HG03280 (cell line): ENCODE results near the gene AKR7A3.
"Not testable (repeated sequence)": the region's sequence is repeated elsewhere in the genome, so short reads cannot be mapped to it uniquely, and the experiment has no call there.

ENCODE experiments used
- ATAC-seq: cut with Tn5 transposase; IDR thresholded peaks from one replicate; pipeline ENCODE4 v1.9.1; 2021; ENCODE audit warnings: mild to moderate bottlenecking, moderate library complexity; ENCODE audit not compliant: unreplicated experiment

Gene AKR7A3

DNA sequence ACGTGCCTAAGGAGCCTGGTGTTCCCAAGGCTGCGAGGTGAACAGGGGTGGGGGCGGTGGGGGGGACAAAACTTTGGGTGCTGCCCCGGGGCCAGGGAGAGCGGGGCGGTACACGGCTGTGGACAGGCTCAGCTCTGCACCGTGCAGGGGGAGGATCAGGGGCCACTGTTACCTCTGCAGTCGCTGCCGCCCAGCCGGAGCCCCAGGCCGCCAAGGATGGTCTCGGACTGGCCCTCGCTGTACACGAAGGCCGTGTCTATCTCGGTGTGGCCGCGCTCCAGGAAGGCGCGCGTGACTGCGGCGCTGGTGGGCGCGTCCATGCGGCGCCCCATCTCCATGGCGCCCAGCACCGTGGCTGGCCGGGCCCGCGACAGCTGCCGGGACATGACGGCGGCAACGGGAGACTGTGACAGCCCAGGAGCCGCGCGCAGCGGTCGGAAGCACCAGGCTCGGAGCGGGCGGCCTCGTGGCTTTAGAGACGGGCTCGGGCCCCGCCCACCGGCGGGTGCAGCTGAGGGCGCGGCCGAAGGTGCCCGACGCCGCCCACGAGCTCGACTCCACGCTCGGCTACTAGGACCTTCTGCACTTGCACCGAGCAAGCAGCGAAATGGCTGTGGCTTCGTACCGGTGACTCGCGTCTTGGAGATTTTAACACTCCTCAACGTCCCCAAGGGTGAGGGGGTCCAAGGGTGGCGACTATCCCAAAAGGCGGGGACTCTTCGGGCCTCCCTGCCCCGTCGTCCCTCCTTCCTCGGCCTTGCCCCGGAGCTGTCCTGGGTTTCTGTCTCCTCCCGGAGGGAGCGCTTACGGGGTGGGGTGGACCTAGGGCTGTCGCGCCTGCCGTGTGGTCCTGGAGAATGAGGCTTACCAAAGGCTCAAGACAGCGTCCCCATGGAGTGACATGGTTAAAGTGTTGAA is at the start of gene AKR7A3:
Gene AKR7A3 (minus strand): TSS at position 447 of the 918 bp plus-strand sequence. CDS start 61 bp downstream, at position 386.
- ATAC-seq = not testable (repeated sequence)

DNA sequence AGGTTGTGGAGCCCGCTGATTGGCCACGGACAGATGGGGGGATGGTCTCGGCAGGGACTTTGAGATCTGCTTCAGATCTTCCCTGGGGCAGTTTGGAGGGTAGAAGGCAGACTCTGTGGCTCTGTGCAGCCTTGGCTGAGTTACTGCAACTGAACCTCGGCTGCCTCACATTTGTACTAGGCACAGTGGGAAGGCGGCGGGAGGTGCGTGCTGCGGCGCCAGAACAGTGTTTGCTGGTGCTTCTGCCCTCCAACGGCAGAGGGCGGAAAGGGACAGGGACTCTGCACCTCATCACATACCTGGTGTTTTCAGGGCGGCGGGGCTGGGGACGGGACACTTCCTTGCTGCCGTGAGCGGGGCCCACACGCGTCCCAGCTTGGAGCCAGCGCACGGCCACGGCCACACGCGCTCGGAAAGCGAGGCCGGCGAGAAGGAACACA is 49.8 kb upstream of the AKR7A3 start:
- no peak for ATAC-seq

DNA sequence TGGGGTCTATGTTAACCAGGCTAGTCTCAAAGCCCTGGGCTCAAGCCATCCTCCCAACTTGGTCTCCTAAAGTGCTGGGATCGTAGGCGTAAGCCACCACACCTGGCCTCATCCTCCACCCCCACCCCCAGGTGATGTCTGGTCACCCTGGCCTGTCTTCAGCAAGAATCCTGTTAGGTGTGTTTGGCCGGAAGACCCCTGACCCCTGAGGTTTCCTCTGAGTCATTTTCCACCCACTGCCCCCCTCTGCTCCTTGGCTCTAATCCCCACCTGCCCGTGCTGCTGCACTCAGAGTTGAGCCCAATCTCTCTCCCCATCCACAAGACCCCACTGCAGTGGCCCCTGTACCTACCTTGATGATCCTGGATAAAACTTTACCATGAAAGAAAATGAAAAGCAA is 48.7 kb upstream of the AKR7A3 start:
- ATAC-seq = no peak

DNA sequence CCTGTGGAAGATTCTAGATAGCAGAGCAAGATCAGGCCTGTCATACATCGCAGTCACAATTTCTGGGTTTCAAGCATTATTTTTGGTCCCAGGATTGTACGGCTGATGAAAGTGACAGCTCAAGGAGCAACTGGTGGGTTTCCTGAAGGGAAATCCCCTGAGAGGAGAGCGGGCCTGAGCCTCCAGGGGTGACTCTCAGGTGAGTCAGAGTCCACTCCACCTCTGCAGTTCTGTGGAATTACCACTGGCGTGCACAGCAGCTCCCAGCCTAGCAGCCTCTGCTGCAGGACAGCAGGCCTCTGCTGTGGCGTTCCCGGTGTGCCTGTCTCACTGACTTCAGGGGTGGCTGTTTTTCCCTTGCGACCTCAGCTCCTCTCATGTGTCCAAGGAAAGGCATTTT is 48.0 kb upstream of the AKR7A3 start:
- ATAC-seq = no peak

DNA sequence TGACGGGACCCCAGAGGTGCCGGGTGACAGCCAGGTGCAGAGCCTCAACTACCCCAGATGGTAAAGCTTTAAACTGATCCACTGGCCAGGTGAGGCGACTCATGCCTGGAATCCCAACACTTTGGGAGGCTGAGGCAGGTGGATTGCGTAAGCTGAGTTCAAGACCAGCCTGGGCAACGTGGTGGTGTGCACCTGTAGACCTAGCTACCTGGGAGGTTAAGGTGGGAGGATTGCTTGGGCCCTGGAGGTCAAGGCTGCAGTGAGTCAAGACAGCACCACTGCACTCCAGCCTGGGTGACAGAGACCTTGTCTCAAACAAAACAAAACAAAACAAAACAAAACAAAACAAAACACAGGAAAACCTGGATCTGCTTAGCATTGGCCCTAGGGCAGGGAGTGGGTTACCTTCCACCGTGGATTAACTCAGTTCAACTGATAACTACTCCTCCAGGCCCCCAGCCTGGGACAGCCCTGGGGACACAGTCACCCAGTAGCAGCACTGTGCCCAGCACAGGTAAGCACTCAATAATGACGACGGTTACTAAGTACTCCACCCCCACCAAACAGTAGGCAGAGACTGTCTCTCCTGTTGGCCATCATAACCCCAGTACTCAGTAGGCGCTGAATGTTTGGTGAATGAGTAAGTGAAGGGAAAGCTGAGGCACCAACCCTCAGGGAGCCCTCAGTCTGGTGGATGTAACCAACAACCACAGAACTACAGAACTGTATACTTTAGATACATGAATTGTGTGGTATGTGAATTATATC is 45.2 kb upstream of the AKR7A3 start:
- ATAC-seq = no peak

DNA sequence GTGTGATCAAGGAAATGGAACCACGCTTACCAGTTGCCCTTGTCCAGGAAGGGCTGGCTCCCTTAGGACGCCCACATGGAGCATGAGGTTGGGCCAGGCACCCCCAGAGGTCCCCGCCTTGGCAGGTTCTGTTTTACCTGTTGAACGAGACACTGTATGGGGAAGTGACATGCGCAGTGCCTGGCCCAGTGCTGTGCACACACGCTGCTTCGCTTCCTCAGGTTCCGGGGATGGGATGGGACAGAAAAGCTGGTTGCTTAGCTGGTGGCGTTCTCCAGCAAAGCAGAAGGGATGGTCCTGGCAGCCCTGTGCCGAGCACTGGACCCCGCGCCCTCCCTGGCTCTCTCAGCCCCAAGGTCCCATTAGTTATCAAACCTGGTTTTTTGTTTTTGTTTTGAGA is 44.3 kb upstream of the AKR7A3 start:
- no peak for ATAC-seq

DNA sequence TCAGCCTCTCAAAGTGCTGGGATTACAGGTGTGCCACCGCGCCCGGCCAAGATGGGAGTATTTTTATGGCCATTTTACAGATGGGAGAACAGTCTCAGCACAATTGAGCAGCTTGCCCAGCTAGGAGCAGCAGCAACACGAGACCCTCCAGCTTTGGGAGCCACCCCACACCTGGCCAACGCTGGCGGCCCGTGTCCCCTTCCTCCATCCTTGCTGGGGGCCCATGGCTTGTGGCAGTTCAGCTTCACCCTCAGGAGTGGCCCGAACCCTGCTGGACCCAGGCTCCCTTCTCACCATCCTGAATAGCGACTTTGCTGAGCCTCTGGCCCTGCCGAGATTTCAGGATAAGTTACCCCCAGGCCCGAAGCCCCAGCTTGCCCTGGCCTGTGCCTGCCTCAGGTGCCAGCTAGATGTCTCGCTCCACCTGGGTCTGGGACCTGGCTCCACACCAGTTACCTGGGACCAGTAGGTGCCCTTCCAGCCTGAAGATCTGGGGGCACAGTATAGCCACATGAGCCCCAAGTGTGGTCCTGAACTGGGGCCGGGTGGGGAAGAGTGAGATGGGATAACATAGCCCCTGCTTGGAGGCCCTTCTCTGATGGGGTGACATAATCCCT is 42.8 kb upstream of the AKR7A3 start:
- no peak for ATAC-seq

DNA sequence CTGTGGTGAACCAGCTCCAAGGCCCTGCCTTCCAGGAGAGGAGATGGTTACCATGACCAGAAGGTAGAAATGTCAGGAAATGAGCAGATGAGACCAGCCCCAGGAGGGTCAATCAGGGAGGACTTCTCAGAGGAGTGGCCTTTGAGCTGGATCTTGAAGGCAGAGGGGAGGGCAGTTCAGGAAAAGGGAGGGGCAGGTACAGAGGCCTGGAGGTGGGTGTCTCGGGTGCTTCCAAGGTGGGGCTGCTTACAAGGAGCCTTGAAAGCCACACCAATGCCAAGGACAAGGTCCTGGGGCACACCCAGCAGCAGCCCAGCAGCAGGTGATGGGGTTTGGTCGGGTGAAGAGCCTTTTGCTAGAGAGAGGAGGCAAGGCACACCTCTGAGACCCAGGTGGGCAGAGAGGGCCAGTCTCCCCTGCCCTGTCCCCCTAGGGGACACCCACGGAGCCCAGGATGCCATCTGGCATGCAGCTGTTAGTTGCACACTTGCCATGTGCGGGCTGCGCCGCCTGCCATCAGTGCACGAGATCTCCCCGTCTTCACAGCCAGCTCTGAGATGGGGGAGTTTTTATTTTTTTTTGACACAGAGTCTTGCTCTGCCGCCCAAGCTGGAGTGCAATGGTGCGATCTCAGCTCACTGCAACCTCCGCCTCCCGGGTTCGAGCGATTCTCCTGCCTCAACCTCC is 42.0 kb upstream of the AKR7A3 start:
- no peak for ATAC-seq

DNA sequence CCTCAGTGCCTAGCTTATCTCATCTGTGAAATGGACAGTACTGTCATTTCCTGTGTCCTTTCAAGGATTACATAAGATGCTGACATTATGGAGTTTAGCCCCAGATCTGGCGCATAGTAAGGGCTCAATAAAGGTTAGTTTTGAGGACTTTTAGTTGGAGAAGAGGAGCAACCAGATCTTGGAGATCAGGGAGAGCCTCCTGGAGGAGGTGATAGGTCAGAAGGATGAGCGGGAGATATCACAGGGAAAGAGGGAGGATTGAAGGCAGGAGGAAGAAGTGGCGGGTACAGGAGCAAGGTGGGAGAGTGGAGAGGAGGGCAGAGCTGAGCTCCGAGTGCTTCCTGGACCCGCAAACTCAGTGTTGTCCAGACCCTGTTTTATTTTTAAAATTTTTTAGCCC is 41.0 kb upstream of the AKR7A3 start:
- no peak for ATAC-seq

DNA sequence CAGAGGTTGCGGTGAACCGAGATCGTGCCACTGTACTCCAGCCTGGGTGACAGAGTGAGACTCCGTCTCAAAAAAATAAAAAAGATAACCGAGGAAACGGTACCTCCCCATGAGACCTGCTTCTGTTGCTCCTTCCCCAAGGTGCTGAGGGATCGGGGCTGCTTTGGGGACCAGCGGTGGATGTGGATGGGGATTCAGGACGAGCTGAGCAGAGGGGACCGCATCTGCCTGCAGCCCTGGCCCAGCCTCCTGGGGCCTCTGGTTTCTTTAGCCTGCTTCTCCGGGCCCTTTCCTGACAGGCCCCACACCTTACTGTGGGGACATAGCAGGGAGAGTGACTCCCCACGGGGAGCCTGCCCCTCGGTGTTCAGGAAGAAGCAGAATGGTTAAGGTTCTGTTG is 40.6 kb upstream of the AKR7A3 start:
- ATAC-seq = no peak

DNA sequence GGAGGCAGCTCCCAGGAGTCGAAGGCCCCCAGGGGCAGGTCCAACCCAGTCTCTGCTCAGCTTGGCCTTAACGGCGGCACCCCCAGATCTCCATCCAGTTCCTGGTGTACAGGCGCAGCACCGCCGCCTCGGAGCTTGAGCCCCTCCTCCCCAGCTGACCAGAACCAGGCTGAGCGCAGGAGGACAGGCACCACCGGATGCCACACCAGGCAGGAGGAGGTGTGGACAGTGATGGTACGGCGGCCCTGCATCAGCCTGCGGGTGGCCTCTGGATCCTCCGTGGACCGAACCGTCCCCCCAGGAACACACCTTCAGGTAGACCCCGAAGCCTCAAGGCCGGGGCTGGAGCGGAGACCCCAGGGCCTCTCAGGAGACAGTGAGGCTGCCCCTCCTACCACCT is 39.9 kb upstream of the AKR7A3 start:
- no peak for ATAC-seq

DNA sequence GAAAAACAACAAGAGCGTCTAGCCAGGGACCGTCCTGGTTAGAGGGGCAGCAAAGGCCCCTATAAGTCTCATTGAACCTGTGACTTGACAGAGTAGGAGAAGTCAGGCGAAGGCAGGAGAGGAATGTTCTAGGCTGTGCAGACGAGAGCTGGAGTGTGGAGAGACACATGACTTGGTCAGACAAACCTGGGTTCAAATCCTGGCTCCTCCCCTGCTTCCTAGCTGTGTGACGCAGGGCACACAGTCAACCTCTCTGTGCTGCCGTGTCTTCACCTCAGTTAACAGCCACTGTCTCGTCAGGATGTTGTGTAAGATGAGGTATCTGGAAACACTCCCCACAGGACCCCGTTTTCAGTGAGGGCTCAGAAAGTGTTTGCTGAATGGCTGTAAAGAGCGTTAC is 39.2 kb upstream of the AKR7A3 start:
- ATAC-seq = no peak

DNA sequence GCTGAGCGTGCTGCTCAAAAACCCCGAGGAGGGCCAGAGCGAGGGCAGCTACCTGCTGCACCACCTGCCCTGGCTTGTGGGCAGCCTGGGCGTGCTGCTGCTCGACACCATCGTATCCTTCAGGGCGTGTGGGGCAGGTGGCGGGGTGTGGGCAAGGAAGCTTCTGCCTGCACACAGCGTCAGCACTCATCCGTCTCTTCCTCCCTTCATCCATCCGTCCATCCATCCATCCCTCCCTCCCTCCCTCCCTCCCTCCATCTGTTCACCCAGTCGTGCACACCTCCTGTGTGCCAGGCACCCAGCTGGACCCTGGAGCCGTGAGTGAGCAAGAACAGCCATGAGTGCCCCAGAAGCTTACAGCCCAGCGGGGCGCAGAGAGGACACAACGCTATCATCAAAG is 38.7 kb upstream of the AKR7A3 start:
- ATAC-seq = no peak

DNA sequence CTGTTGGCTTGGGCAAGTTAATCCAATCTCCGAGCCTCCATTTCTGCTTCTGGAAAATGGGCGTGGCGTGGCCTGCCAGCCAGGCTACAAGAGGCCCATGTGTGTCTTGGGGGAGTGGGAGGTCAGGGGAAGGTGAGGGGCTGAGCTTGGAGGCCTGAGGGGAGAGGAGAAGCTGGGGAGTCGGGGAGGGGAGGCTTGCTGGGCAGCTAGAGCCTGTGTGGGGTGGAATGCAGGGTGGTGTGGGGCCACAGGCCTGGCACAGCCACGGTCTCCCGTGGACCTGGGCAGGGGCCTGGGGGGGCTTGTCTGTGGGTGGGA is 38.1 kb upstream of the AKR7A3 start:
- no peak for ATAC-seq

DNA sequence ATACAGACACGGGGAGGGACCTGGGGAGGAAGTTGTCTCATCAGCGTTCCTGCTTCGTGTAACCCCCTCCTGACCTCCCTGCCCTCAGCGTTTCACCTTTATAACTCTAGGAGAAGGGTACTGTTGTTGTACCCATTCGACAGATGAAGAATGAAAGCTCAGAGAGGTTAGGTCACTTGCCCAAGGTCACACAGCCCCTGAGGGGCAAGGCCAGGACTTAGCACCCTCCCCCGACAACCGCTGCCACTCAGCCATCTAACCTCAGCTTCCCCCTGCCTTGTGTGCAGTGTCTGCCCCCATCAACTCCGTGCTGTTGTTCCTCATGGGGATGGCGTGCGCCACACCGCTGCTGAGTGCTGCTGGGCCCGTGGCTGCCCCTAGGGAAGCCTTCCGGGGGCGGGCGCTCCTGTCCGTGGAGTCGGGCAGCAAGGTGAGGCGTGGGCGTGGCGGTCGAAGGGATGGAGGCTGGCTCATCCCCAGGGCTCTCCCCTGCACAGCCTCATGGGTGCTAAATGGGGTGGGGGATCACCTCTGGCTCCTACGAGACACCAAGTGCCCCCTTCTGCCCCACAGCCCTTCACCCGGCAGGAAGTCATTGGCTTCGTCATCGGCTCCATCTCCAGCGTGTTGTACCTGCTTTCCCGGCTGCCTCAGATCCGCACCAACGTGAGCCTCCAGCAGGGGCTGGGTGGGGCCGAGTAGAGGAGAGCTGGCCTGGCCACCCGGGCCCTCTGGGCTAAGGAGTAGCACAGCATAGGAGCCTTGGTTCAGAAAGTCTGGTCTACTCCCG is 37.6 kb upstream of the AKR7A3 start:
- ATAC-seq = no peak

DNA sequence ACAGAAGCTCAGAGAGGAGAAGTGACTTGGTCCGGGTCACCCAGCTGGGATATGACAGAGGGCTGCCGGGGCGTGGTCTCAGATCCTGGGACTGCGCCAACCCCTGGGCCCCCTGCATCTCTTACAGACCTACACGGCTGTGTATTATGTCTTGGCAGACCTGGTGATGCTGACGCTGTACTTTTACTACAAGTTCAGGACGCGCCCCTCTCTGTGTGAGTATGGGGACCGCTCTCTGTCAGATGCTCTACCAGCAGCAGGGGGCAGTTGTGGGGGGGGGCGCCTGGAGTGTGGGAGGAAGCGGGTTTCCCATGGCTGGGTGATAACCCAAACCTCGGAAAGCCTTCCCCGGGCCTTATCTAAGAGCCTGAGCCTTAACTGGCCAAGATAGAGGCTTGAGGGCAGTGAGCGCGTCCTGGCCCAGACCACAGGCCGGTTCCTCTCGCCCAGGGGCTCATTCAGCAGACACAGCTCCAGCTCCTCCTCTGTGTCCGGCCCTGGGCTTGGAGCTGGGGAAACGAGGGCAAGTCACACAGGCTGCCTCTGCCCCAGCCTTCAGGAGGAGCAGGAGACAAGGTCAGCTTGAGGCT is 36.9 kb upstream of the AKR7A3 start:
- ATAC-seq = no peak

DNA sequence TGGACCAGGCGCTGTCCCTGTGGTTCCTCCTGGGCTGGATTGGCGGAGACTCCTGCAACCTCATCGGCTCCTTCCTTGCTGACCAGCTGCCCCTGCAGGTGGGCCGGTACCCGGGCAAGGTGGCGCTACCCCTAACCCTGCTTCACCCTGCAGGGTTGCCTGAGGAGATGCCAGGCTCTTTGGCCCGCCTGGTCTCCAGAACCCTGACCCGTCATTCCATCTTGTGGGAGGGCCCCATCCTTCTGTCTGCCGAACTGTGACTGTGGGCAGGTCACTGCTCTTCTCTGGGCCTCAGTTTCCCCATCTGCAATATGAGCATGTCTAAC is 36.1 kb upstream of the AKR7A3 start:
- no peak for ATAC-seq

DNA sequence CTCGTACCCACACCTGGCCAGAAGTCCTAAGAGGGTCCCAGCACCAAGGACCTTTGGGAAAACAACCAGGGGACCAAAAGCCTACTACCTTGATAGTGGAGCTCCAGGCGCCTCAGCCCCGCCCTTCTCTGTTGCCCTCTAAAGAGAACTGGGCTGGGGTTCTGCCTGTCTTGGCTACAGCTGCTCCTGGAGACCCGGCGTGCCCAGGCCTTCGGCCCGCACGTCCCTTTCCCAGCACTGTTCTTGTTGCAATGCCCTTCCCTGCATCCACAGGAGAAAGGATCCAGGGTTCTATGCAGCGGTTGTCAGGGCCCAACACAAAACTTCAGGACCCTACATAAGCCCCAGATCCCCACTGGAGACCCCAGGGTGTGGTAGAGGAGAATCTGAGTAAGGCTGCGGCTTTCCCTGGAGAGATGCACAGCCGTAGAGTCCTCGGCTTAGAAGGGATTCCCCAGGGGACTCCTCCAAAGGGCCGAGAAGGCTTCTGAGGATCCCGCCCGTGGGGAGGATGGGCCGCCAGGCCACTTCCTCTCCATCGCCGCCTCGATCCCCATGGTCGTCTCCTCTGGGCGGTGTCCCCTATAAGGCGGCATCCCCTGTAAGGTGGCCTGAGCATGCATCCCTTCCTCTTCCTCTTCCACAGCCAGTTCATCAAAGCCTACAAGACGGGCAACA is 35.6 kb upstream of the AKR7A3 start:
- no peak for ATAC-seq

DNA sequence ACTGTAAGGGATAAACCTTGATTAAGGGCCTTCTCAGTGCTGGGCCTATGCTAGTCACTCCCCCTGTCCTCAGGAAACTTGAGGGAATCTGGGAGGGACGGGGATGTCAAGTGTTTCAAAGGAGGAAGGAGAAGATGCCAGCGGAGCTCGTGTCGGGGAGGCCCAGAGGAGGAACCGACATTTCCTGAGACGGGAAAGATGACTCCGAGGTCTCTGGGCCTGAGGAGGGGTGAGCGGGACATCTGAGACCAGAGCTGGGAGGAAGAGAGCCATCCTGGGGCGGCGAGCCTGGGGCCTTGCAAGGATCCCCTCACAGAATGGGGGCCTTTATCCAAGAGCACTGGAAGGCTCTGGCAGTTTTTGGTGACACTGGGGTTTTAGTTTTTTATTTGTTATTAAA is 33.9 kb upstream of the AKR7A3 start:
- ATAC-seq = no peak

DNA sequence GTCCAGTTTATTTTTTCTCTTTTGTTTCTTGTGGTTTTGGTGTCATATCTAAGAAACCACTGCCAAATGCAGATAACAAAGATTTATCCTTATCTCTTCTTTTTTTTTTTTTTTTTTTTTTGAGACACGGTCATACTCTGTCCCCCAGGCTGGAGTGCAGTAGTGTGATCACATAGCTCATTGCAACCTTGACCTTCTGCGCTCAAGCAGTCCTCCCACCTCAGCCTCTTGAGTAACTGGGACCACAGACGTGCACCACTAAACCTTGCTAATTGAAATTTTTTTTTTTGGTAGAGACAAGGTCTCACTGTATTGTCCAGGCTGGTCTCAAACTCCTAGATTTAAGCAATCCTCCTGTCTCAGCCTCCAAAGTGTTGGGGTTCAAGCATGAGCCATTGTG is 32.5 kb upstream of the AKR7A3 start:
- ATAC-seq = no peak
